Stimulated activated CD4-positive, alpha-beta T cell treated with anti-CD3 and anti-CD28 coated beads, Interleukin-12 subunit alpha, Interleukin-12 subunit beta, amount 100 ng/mL, for 4 hours (primary cell): ENCODE data around the gene BCAP29.
"Not testable (repeated sequence)": the region's sequence is repeated elsewhere in the genome, so short reads cannot be mapped to it uniquely, and the experiment has no call there.

Source experiments
- DNase-seq: peaks from one replicate; pipeline ENCODE4 v3.0.0-alpha.2; 2020

Gene BCAP29

DNA sequence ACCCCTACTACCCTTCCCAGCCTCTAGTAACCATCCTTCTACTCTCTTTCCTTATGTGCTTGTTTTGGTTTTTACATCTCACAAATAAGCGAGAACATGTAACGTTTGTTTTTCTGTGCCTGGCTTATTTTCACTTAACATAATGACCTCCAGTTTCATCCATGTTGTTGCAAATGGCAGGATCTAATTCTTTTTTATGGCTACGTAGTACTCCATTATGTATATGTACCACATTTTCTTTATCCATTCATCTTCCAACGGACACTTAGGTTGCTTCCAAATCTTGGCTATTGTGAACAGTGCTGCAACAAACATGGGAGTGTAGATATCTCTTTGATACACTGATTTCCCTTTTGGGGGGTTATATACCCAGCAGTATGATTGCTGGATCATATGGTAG, 47.0 kb downstream of the BCAP29 start:
- no peak for DNase-seq

DNA sequence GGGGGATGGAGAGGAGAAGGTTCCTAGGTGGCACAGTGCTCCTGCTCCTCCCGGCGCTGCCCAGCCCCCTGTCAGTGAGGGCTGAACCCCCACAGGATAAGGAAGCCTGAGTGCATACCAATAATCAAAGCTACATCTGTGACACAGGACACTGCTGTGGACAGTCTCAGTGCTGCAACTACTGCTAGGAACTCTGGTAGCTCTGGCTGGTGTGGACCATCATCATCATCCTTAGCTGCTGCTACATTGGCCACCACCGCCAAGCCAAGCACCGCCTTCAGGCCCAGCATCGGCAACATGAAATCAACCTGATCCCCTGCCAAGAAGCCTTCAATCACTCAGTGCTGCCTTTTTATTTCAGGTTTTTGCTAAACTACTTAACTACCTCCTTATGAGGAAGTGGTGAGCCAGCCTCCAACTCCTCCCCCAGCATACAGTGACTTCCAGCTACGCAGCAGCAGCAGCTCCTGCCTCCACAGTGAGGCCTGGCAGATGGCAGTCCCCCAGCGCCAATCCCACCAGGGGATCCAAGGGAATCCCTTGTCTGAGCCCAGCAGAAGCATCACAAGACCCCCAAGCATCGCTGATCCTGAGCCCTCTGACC, 48.5 kb downstream of the BCAP29 start:
- no peak for DNase-seq

DNA sequence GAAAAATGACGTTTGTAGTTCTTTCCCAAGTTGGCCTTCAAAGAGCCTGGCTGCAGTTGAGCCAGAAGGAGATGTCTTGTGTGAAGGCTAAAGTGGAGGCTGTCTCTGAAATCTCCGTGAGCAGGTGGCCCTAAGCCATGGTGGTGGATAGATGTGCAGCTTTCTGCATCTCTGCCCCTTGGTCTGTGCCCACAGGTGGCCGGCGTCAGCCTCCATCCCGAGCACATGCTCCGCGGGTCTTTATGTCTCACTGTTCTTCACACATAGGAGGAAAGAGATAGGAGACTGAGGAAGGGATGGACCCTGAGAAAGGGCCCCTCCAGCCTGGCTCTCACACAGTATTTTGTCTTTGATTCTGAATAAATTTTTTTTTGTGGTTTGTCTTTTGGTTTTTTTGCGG, 50.3 kb downstream of the BCAP29 start:
- DNase-seq: no peak

DNA sequence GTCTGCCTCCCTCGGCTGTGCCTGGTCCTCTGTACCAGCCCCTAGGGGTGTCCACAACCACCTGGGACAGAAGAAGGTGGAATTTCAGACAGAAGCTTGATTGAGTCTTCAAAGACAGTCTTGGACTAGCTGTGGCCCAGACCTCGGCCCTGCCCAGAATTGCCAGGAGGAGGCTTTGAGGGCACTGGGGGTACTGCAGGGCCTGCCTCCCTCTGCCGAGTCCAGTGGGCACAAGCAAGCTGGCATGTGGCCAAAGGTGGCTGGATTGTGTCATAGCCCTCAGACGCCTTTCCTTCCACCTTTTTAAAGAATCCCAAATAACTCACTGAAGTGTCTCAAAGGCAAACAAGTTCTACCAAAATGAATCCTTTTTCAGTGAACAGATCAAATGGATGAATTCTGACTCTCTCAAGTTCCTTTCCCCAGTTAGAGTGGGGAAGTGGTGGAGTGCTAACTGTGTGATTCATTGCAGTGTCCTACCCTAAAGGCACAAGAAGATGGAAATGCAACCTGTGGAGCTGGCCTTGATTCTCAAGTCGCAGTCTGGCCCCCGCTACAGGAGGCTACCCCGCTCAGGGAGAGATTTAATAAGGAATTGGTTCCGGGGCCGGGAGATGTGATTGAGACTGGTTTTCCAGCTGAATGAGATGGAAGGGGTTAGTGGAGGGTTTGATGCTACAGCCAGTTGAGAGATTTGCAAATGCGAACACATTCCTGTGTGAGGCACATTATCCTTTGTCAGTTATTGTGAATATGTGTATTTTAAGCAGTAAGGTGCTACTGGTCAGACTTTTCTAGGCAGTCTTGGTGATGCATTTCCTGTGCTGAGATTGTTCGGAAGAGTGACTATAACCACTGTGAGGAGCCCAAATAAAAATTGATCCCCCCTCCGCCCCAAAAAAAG, 51.8 kb downstream of the BCAP29 start:
- no peak for DNase-seq

DNA sequence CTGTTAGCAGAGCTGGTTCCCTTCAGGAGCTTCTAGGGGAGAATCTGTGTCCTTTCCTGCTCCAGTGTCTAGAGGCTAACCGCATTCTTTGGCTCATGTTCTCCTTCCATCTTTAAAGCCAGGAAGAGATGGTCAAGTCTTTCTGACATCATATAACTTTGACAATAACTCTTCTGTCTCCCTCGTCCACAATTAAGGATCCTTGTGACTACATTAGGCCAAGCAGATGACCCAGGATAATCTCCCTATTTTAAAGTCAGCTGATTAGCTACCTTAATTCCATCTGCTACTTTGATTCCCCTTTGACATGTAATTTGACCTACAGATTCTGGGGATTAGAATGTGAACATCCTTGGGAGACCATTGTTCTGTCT, 52.4 kb downstream of the BCAP29 start:
- DNase-seq: no peak

DNA sequence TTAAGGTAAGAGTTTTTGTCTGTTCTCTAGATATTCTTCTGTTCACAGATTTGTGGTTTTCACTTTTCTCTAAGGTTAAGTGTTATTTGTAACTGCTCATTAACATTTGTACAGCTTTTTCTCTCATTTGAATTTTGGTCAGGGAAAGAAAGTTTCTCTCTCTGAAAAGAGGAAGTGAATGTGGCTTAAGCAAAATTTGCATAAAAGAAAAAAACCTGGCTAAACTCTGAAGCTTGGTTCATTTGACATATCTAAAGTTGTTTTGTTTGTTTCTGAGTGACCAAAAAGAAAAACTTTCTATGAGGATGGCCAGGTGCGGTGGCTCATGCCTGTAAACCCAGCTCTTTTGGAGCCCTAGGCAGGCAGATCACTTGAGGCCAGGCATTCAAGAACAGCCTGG, 58.5 kb downstream of the BCAP29 start:
- no peak for DNase-seq

DNA sequence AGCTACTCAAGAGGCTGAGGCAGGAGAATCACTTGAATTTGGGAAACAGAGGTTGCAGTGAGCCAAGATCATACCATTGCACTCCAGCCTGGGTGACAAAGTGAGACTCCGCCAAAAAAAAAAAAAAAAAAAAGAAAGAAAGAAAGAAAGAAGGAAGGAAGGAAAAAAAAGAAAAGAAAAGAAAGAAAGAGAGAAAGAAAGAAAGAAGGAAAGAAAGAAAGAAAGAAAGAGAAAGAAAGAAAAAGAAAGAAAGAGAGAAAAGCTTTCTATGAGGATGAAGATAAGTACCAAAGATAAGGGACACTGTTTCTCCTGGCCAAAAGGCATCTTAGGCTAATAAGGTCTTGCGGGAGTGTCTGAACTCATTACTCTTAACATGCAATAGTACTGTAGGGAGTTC, 59.0 kb downstream of the BCAP29 start:
- DNase-seq: not testable (repeated sequence)

DNA sequence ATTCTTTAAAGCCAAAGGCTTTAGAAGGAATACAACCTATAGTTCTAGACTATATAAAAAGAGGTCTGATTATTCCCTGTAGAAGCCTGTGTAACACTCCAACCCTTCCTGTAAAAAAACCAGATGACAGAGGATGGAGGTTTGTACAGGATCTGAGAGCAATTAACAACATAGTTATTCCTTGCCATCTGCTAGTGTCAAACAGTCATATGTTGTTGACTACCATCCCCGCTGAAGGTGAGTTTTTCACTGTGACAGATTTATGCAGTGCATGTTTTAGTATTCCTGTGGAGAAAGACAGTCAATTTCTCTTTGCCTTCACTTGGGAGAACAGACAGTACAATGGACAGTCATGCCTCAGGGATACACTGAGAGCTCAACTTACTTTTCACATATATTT, 61.6 kb downstream of the BCAP29 start:
- DNase-seq: no peak

DNA sequence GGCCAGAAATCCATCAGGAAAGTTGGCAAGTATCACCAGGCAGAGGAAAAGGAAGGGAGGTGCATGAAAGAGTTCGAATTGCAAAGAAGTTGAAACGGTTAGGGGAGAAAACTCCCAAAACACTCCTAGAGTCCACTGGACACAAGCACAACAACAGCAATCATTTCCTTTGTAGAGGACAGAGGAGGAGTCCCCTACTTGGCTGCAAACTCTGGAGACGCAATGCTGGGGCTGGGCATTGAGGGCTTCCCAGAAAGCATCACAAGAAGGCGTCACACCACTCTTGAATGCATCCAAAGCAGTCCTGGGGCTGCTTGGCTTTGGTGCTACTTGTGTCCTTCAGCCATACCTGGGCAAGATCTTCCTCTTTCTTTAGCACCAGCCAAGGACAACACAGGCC, 62.5 kb downstream of the BCAP29 start:
- no peak for DNase-seq

DNA sequence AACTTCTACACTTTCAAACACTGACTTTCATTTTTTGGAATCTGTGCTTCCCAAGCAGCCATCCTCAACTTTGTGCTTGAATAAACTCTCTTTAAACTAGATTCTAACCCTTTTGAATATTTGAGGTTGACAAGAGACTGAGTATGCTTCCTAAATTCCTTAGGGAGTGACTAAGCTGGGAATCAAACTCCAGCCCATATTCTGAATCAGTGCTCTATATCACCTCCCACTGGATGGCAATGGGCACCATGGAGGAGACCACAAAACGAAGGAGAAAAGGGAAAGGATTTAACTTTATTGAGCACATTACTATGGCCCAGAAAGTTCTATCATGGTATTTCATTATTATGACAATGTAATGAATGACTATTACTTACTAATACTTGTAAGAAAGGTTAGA, 63.4 kb downstream of the BCAP29 start:
- no peak for DNase-seq

DNA sequence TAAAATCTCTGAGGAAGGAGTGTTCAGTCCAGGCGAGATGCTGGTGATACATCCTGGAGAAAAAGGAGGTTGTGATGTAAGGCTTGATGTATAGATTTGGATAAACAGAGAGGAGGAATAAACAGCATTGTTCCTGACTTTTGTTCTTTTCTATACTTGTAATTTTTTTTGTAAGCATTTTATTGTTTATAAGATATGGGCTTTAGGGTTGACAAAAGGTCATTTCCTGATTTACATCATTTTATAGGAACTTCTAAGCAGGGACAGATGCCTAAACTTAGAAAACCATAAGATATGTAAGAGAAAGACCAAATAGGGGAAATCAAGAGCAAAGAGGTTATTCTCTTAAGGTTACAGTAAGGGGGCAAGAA, 63.9 kb downstream of the BCAP29 start:
- no peak for DNase-seq

DNA sequence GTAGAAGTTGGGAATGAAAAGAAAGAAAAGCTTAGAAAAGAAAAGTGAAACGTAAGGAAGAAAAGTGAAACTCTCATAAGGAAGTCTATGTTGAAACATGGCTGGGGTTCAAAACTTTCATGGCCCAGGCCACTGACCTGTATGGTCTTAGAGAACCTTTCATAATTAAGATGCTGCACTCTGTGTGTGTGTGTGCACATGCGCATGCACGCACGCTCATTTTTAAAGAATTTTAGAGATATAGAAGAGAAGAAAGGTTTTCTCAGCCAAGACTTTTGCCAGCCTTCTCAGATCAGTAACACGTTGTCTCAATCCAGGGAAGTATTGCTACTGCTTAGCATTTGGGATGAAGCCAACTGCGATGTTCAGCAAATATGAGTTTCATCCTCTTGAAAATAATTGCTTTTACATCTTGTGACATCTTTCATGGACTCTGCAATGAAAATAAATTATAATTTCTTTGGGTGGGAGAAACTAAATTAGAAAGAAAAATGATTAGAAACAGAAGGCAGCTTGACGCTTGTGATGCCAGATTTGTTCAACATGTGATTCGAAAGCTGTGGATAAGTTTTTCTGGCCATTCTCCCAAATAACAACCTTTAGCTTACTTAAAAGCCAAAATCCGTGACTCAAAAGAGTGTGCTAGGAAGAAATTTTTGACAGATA, 64.4 kb downstream of the BCAP29 start:
- no peak for DNase-seq

DNA sequence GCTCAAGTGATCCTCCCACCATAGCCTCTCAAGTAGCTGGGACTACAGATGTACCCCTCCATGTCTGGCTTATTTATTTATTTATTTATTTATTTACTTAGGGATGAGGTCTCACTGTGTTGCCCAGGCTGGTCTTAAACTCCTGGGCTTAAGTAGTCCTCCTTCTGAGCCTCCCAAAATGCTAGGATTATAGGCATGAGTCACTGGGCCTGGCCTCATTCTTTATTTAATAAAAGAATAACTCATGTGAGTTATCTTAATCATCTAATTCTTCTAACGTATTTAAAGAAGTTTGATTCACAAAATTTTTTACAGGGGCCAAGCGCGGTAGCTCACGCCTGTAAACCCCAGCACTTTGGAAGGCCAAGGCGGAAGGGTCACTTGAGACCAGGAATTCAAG, 72.6 kb downstream of the BCAP29 start:
- DNase-seq: no peak

DNA sequence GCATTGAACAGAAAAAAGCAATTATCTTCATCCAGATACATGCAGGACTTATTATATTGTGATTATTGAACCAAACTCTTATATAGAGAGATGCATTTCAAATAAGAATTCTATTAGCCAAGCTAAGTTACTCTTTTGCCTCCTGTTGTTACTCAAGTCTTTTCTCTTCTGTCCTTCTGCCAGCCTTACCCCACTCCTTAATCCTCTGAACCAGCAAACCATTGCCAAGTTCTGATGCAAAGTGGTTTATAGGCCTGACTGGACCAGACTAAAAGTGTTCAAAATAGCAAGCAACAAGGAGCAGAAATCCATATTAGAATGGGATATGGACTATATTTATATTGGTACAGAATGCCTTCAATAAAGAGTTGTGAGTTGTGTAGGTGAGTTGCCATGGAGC, 78.4 kb downstream of the BCAP29 start:
- no peak for DNase-seq

DNA sequence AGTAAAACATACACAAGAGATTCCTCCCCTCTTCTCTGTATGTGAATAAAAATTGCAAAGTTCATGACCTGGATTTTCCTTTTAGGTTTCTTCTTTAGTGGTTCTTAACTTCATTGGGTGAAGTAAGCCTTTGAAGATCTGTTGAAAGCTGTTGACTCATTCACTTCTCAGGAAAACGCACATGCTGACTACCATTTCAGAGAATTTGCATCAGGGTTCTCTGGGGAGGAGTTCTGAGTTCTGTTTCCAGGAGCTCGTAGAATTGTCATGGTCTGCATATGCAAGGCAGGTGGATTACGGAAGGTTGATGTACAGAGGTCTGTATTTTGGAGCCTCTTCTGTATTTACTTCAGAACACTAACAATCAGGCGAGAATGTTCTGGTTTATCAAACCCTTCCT, 79.6 kb downstream of the BCAP29 start:
- peak; percentile 25 for DNase-seq

DNA sequence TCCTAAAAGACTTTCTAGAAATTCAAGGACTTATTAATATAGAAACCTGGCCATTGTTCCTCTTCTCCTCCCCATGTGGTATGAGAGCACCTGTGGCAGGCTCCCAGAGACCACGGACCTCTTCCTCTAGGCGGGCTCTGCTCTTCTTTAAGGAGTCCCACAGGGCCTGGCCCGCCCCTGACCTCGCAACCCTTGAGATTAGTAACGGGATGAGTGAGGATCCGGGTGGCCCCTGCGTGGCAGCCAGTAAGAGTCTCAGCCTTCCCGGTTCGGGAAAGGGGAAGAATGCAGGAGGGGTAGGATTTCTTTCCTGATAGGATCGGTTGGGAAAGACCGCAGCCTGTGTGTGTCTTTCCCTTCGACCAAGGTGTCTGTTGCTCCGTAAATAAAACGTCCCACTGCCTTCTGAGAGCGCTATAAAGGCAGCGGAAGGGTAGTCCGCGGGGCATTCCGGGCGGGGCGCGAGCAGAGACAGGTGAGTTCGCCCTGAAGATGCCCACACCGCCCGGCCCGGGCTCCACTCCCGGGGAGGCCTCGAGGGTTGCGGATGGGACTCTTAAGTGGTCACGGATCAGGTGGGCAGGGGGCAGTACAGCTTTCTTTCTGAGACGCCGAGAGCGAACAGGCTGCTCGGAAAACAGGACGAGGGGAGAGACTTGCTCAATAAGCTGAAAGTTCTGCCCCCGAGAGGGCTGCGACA, 80.5 kb downstream of the BCAP29 start, which contains the start of gene SLC26A4:
Gene SLC26A4, plus strand, starts transcription at position 448 of the 700 bp plus-strand sequence. CDS start 814 bp downstream, outside the sequence.
- peak; percentile 27 for DNase-seq

DNA sequence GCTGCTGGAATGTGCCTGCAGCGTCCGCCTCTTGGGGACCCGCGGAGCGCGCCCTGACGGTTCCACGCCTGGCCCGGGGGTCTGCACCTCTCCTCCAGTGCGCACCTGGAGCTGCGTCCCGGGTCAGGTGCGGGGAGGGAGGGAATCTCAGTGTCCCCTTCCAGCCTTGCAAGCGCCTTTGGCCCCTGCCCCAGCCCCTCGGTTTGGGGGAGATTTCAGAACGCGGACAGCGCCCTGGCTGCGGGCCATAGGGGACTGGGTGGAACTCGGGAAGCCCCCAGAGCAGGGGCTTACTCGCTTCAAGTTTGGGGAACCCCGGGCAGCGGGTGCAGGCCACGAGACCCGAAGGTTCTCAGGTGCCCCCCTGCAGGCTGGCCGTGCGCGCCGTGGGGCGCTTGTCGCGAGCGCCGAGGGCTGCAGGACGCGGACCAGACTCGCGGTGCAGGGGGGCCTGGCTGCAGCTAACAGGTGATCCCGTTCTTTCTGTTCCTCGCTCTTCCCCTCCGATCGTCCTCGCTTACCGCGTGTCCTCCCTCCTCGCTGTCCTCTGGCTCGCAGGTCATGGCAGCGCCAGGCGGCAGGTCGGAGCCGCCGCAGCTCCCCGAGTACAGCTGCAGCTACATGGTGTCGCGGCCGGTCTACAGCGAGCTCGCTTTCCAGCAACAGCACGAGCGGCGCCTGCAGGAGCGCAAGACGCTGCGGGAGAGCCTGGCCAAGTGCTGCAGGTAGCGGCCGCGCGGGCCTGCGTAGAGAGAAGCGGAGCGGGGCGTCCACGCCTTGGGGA, 81.2 kb downstream of the BCAP29 start:
- DNase-seq: peak; percentile 46

DNA sequence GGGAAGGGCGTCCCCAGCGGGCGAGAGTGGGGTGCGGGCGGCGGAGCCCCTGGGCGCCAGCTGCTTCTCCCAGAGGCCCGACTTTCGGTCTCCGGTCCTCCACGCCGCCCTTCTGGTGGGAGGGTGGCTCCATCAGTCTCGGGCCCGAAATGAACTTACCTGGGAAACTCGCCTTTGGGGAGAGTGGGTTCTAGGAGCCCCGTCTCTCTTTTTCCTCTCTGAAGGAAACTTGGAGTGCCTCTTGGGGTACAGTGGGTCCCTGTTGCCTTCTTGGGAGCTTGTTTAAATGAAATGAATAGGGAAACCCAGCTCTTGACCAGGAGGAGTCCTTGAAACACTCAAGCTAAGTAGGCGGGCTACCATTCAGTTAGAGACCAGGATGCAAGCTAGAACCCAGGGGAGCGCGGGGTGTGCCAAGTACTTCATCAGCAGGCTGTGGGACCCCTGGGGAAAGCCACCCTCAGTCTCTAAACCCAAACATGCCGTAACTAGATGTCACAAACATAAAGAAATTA, 81.9 kb downstream of the BCAP29 start:
- DNase-seq: no peak

DNA sequence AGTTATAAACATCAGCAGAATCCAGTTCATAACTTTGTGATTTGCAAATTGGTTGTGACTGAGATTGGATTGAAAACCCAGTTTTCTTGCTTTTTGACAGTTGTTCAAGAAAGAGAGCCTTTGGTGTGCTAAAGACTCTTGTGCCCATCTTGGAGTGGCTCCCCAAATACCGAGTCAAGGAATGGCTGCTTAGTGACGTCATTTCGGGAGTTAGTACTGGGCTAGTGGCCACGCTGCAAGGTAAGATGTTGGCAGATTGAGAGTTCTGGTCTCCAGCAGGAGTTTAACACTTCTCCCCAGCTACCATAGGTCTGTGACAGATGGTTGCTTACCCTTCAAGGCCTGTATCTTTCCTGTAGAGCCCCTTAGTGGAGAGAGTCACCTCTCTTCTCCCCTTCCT, 83.2 kb downstream of the BCAP29 start:
- DNase-seq: no peak

DNA sequence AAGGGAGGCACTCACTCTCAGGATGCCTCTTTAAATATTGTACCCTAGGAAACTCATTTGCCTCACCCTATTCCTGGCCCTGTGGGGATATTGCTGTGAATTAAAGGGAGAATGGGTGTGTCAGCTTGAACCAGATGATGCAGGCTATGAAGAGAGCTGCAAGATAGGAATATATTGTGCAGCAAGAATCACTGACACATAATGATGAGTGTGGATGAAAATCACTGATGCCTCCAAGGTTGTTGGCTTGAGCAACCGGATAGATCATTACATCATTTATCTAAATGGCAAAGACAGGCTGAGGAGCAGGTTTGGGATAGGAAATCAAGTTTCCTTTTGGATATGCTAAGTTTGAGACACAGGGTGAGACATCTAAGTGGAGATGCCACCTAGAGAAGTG, 86.7 kb downstream of the BCAP29 start:
- no peak for DNase-seq

DNA sequence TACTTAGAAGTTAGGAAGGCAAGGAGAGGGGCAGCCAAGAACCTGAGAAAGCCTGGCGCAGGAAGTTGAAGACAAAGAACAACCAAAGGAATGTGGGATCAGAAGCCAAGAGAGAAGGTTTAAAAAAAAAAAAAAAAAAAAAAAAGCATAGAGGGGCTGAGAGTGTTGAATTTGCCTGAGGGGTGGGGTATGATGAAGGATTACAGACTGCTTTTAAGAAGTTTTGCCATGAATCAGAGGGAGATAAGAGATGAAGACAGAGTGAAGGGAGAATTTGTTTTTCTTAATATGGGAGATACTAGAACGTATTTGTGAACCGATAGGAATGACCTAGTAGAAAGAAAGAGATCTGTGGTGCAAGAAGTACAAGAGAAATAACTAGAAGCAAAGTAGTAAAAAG, 87.3 kb downstream of the BCAP29 start:
- DNase-seq: no peak

DNA sequence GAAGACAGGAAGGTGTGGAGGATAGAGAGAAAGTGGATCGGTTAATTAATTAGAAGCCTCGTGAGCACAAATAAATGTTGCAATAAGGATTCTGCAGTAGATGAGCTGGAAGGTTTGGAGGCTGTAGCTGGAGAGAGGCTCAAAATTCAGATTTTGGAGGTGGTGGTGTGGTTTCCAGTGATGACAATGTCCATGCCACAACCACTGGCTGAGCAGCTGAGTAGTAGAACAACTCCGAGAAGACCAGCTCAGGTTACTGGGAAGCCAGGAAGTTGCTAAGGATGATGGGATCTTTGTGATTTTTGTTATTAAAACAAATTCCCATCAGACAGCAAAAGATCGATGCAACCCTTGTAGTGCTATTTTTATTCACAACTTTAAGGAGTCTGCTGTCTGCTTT, 88.2 kb downstream of the BCAP29 start:
- no peak for DNase-seq
